Mesenchymal stem cell (in vitro differentiated cells and primary cell): ENCODE data around the gene PAF1.

Experiments used
- DNase-seq: peaks from one replicate; pipeline ENCODE4 v3.0.0-alpha.2; 2013
- H2AFZ ChIP-seq: one replicate; pipeline ENCODE4 v1.6.1; 2013; ENCODE audit warnings: low read depth, mild to moderate bottlenecking, control low read depth, inconsistent platforms, low read length, moderate library complexity
- H2AK5ac ChIP-seq: 2 replicates; pipeline ENCODE4 v1.6.1; 2013; ENCODE audit warnings: low read length, moderate library complexity, mild to moderate bottlenecking, inconsistent platforms; ENCODE audit not compliant: severe bottlenecking
- H2BK120ac ChIP-seq: one replicate; pipeline ENCODE4 v1.6.1; 2013; ENCODE audit warnings: low read depth, mild to moderate bottlenecking, inconsistent platforms, low read length, moderate library complexity
- H2BK12ac ChIP-seq, 2 experiments: one replicate each; pipeline ENCODE4 v1.6.1; 2013; ENCODE audit warnings: inconsistent platforms in 2 of 2, low read length in 2 of 2, mild to moderate bottlenecking in 2 of 2, moderate library complexity in 2 of 2, control low read depth in 1 of 2
- H2BK15ac ChIP-seq: one replicate; pipeline ENCODE4 v1.6.1; 2013; ENCODE audit warnings: mild to moderate bottlenecking, low read depth, inconsistent platforms; ENCODE audit not compliant: poor library complexity, severe bottlenecking
- H2BK5ac ChIP-seq: 2 replicates; pipeline ENCODE4 v1.6.1; 2013; ENCODE audit warnings: low read depth, mild to moderate bottlenecking, low read length, control low read depth, inconsistent platforms; ENCODE audit not compliant: poor library complexity, severe bottlenecking
- H3K14ac ChIP-seq, 2 experiments: one replicate each; pipeline ENCODE4 v1.6.1; 2013; ENCODE audit warnings: inconsistent platforms in 2 of 2, low read length in 2 of 2, control low read depth in 1 of 2, mild to moderate bottlenecking in 1 of 2, moderate library complexity in 1 of 2
- H3K18ac ChIP-seq, 2 experiments: one replicate each; pipeline ENCODE4 v1.6.1; 2013; ENCODE audit warnings: inconsistent platforms in 2 of 2, low read length in 2 of 2, control low read depth in 1 of 2, low read depth in 1 of 2, mild to moderate bottlenecking in 1 of 2
- H3K23ac ChIP-seq, 2 experiments: one replicate each; pipeline ENCODE4 v1.6.1; 2013; ENCODE audit warnings: inconsistent platforms in 2 of 2, low read length in 2 of 2, mild to moderate bottlenecking in 2 of 2, moderate library complexity in 2 of 2, control low read depth in 1 of 2
- H3K27ac ChIP-seq: 2 replicates; pipeline ENCODE4 v1.5.1; 2013; ENCODE audit warnings: mild to moderate bottlenecking, moderate library complexity, low read length, control low read depth, inconsistent platforms; ENCODE audit not compliant: poor library complexity, severe bottlenecking
- H3K27me3 ChIP-seq, 2 experiments: 2 replicates each; pipeline versions ENCODE4 v1.6.1 to v1.7.0; 2013; ENCODE audit warnings: low read length in 2 of 2, mild to moderate bottlenecking in 2 of 2, moderate library complexity in 2 of 2, control low read depth in 1 of 2, inconsistent platforms in 1 of 2; ENCODE audit not compliant: control insufficient read depth in 1 of 2, insufficient read depth in 1 of 2
- H3K36me3 ChIP-seq, 2 experiments: 2 replicates each; pipeline versions ENCODE4 v1.6.1 to v1.7.0; 2013; ENCODE audit warnings: low read length in 2 of 2, control low read depth in 1 of 2, inconsistent platforms in 1 of 2, low read depth in 1 of 2, mild to moderate bottlenecking in 1 of 2; ENCODE audit not compliant: insufficient read depth in 2 of 2, control insufficient read depth in 1 of 2
- H3K4ac ChIP-seq, 2 experiments: one replicate each; pipeline ENCODE4 v1.6.1; 2013; ENCODE audit warnings: inconsistent platforms in 2 of 2, low read length in 2 of 2, mild to moderate bottlenecking in 2 of 2, moderate library complexity in 2 of 2, control low read depth in 1 of 2, low read depth in 1 of 2
- H3K4me1 ChIP-seq: 2 replicates; pipeline ENCODE4 v1.6.1; 2013; ENCODE audit warnings: low read depth, low read length, control low read depth; ENCODE audit not compliant: control insufficient read depth, insufficient read depth
- H3K4me2 ChIP-seq: 2 replicates; pipeline ENCODE4 v1.6.1; 2013; ENCODE audit warnings: low read length, mild to moderate bottlenecking, inconsistent platforms; ENCODE audit not compliant: poor library complexity, severe bottlenecking
- H3K4me3 ChIP-seq, 2 experiments: 2 replicates each; pipeline versions ENCODE4 v1.5.1 to v1.7.0; 2013; ENCODE audit warnings: low read length in 2 of 2, mild to moderate bottlenecking in 2 of 2, control low read depth in 1 of 2, low read depth in 1 of 2; ENCODE audit not compliant: insufficient read depth in 1 of 2
- H3K79me1 ChIP-seq: replicated peaks from 2 replicates; pipeline ENCODE4 v1.6.1; 2013; ENCODE audit warnings: mild to moderate bottlenecking, control low read depth, low read length, inconsistent platforms; ENCODE audit not compliant: poor library complexity, severe bottlenecking
- H3K9ac ChIP-seq: 2 replicates; pipeline ENCODE4 v1.7.0; 2013; ENCODE audit warnings: mild to moderate bottlenecking, low read length, moderate library complexity
- H3K9me3 ChIP-seq: 2 replicates; pipeline ENCODE4 v1.7.0; 2013; ENCODE audit warnings: mild to moderate bottlenecking, low read length; ENCODE audit not compliant: control insufficient read depth
- H4K8ac ChIP-seq: one replicate; pipeline ENCODE4 v1.6.1; 2013; ENCODE audit warnings: inconsistent platforms, mild to moderate bottlenecking, low read length, moderate library complexity
- H4K91ac ChIP-seq: one replicate; pipeline ENCODE4 v1.6.1; 2013; ENCODE audit warnings: mild to moderate bottlenecking, low read length, inconsistent platforms
- WGBS: methylation state at CpG from one replicate; pipeline ENCODE4 v1.1.7; 2013; ENCODE audit warnings: mixed read lengths; 5-methylcytosine and 5-hydroxymethylcytosine counted together

The PAF1 gene

DNA sequence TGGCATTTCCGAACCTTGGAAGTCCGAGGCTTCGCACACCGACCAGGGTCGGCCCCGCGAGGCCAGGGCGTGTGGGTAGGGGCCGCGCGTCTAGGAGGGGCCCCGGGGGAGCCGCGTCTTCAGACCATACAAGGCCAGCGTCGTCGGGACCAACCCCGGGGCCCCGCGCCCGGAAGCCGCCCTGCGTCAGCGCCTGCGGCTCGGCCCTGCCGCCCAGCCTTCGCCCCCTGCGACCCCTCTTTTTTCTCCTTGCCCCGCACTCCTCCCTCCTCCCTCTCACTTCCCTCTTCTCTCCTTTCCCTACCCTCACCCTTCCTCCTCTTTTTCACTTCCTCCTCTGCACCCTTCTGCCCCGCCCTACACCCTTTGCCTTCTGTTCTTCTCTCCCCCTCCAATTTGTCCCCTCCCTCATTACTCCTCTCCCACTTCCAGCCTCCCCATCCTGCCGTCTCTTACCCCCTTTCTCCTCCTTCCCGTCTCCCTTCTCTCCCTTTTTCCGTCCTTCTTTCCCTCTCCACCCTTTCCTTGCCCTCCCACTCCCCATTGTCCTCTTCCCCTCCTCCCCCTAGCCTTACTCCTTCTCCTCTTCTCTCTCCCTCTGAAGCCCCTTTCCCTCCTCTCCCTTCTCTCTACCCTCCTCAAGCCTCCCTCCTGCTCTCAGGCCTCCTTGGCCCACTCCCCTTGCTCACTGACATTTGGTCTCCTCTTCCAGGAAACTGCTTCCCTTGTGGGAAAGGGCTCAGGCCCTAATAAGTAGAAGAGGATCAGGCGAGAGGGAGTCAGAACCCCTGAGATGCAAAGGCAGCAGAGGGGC, 19.3 kb upstream of the PAF1 start:
- Histone ChIP-seq H2AFZ (no peak overlapping the region), H3K27me3 (no peaks in the 10 kb centered on the region), H4K8ac (peak overlapping the region; percentile 88), H2BK5ac (peak overlapping the region; percentile 97), H2BK120ac (peak overlapping the region; percentile 86), H3K9me3 (no peaks in the 10 kb centered on the region), H3K18ac (peak overlapping the region; percentile 80 to 86), H3K9ac (peak overlapping the region; percentile 98), H3K14ac (peak overlapping the region in 1 of 2 experiments; percentile 53), H3K23ac (peak overlapping the region in 1 of 2 experiments; percentile 28), H2BK15ac (peak overlapping the region; percentile 29), H3K4me1 (peaks cover 36% of the 10 kb centered on the region), H3K27ac (peak overlapping the region; percentile 78), H3K4ac (peak overlapping the region; percentile 76 to 81), H3K4me3 (peak overlapping the region; percentile 61 to 76), H4K91ac (peak overlapping the region; percentile 76), H3K36me3 (peaks cover 15 to 16% of the 10 kb centered on the region in 2 experiments), H2AK5ac (peak overlapping the region; percentile 90), H3K79me1 (no peaks in the 10 kb centered on the region), H2BK12ac (peak overlapping the region; percentile 76 to 86), H3K4me2 (peak overlapping the region; percentile 81)
- peak; percentile 84 for DNase-seq
- 4% methylated on average over 35 of the region's 35 CpGs for WGBS

GRCh38 chr19:39409208-39410016, 18.5 kb upstream of the PAF1 start:
- Histone ChIP-seq H2BK5ac (peak overlapping the region; percentile 97), H4K91ac (peak overlapping the region; percentile 92), H4K8ac (peak overlapping the region; percentile 96), H2AFZ (no peak overlapping the region), H3K27ac (peak overlapping the region; percentile 78), H3K4ac (peak overlapping the region; percentile 76 to 93), H3K27me3 (no peaks in the 10 kb centered on the region), H2BK120ac (peak overlapping the region; percentile 86), H3K36me3 (peaks cover 13 to 15% of the 10 kb centered on the region in 2 experiments), H3K79me1 (no peaks in the 10 kb centered on the region), H3K4me1 (peaks cover 30% of the 10 kb centered on the region), H3K9me3 (no peaks in the 10 kb centered on the region), H2BK12ac (peak overlapping the region in 1 of 2 experiments; percentile 86), H2BK15ac (no peak overlapping the region), H3K14ac (no peak overlapping the region), H3K23ac (no peak overlapping the region), H2AK5ac (peak overlapping the region; percentile 27), H3K4me2 (peak overlapping the region; percentile 81), H3K4me3 (peak overlapping the region; percentile 61 to 95), H3K9ac (peak overlapping the region; percentile 98), H3K18ac (peak overlapping the region; percentile 77 to 90)
- under 1% methylated on average over 32 of the region's 52 CpGs for WGBS
- peak; percentile 90 for DNase-seq

- Histone ChIP-seq H4K8ac (no peak overlapping the region), H3K9me3 (no peaks in the 10 kb centered on the region), H3K27me3 (no peaks in the 10 kb centered on the region), H2BK5ac (no peak overlapping the region), H3K4me2 (peak overlapping the region; percentile 60), H3K36me3 (peaks cover 13 to 15% of the 10 kb centered on the region in 2 experiments), H2AK5ac (no peak overlapping the region), H2BK12ac (no peak overlapping the region), H3K14ac (peak overlapping the region in 1 of 2 experiments; percentile 44), H2BK15ac (peak overlapping the region; percentile 12), H3K79me1 (no peaks in the 10 kb centered on the region), H4K91ac (no peak overlapping the region), H3K23ac (no peak overlapping the region), H3K4me1 (peaks cover 33% of the 10 kb centered on the region), H3K4ac (no peak overlapping the region), H3K9ac (peak overlapping the region; percentile 98), H3K4me3 (peak overlapping the region; percentile 88 to 95), H3K27ac (peak overlapping the region; percentile 17), H2AFZ (no peak overlapping the region), H3K18ac (peak overlapping the region in 1 of 2 experiments; percentile 30), H2BK120ac (no peak overlapping the region)
- peak; percentile 77 for DNase-seq
- 76% methylated on average over 18 of the region's 20 CpGs for WGBS
These were observed 17.7 kb upstream of the PAF1 start for GRCh38 chr19:39408392-39409207.
